GM20431 (cell line): ENCODE measurements around the gene PPFIBP2.
"Not testable (repeated sequence)": the region's sequence is repeated elsewhere in the genome, so short reads cannot be mapped to it uniquely, and the experiment has no call there.

ENCODE experiments used
- in situ Hi-C: fragments of 300-500 bp; cut with MseI, MboI; formaldehyde crosslinking; loops from one replicate; pipeline ENCODE4 v1.15.0; 2020; ENCODE audit warnings: low sequenced_read_pairs; ENCODE audit not compliant: unreplicated experiment

Gene PPFIBP2

DNA sequence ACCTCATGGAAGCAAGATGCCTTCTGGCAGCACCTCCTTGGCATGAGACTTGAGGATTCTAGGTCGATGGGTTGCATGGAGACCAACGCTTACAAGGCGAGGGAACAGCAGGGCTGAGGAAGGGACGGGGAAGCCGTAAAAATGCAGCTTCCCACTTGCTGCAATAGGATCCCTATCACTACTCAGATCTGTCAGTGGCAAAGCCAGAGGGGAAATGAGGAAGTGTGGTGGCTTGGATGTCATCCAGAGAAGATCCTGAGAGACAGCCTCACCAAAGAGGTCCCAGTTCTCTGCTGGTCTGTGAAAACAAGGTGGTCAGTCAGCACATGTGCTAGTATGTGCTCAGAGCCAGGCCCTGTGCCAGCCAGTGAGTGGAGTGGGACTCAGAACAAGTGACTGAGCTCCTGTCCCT lies 137.3 kb downstream of the PPFIBP2 start:
- in situ Hi-C loops: no loop called here

GRCh38 chr11:7651700-7652099 lies 137.9 kb downstream of the PPFIBP2 start:
- in situ Hi-C loops: no loop called here

GRCh38 chr11:7654195-7654705 lies 140.5 kb downstream of the PPFIBP2 start:
- in situ Hi-C loops: no loop called here

GRCh38 chr11:7655253-7656217 lies 141.7 kb downstream of the PPFIBP2 start:
- in situ Hi-C loops: no loop called here

DNA sequence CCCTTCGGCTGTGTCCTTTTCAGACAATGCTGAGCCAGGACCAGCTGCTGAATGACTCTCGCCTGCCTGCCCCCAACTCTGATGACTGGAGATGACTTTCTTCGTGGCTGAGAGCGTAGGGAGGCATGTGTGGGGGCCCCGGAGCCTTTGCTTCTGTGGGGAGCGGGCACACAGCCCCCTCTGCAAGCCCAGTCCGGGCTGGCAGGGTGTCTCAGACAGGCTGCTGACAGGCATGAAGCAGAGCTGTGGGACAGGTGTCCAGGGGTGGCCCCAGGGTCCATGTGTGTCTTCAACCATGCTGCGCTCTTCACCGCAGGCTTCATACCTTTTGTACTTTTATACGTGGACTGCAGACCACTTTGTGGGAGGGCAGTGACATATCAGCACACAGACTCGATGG lies 142.9 kb downstream of the PPFIBP2 start:
- in situ Hi-C loops: no loop called here

DNA sequence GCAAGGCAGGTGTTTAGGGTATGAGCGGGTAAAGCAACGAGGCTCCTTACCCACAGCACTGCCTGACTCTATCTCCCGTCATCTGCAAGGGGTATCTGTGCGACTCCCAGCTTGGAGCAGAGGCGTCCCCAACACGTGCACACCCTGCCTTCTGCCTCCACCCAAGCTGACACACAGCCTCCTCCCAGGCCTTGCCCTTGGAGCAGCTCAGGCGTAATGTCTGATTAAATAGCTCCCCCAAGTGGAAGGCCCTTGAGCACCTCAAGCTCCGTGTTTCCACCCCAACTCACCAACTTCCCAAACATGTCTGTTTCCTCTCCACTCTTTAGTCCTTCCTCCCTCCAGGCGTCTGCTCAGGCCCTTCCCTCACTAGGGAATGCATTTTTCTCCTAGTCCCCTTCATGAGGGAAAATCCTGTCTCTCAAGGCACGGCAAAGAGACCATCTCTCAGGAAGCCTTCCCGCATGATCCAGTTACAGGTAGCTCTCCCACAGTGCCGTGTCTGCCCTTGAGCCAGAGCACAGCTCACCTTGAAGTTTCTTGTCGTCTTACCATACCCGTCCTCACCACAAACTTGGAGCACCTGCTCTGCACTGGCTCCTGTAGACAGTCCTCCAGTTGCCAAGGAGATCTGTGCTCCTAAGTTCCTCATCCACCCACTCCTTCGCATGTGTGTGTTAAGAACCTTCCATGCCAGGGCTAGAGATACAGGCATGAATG lies 143.7 kb downstream of the PPFIBP2 start:
- in situ Hi-C loops: no loop called here

DNA sequence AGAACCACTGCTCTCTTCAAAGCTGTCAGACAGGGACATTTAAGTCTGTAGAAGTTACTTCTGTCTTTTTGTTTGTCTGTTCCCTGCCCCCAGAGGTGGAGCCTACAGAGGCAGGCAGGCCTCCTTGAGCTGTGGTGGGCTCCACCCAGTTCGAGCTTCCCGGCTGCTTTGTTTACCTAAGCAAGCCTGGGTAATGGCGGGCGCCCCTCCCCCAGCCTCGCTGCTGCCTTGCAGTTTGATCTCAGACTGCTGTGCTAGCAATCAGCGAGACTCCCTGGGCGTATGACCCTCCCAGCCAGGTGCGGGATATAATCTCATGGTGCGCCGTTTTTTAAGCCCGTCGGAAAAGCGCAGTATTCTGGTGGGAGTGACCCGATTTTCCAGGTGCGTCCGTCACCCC lies 149.7 kb downstream of the PPFIBP2 start:
- in situ Hi-C loops: not testable (repeated sequence)

DNA sequence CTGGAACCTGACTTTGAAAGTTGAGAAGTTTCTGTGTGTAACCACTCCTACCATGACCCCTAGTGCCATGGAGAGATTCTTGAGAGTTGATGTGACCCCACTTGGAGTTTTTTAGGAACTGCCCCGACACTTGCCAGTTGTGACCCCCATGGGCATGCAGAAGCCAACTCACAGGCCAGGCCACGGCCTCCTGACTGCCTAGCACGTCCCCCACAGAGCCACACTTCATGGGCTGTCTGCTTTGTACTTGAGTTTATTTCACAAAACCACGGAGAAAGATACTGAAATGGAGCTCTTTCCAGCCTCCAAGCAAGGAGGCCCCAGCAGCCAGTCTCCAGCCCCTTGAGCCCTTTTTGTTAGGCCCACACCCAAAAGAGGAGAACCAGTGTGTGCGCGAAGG lies 151.1 kb downstream of the PPFIBP2 start:
- in situ Hi-C loops: no loop called here

DNA sequence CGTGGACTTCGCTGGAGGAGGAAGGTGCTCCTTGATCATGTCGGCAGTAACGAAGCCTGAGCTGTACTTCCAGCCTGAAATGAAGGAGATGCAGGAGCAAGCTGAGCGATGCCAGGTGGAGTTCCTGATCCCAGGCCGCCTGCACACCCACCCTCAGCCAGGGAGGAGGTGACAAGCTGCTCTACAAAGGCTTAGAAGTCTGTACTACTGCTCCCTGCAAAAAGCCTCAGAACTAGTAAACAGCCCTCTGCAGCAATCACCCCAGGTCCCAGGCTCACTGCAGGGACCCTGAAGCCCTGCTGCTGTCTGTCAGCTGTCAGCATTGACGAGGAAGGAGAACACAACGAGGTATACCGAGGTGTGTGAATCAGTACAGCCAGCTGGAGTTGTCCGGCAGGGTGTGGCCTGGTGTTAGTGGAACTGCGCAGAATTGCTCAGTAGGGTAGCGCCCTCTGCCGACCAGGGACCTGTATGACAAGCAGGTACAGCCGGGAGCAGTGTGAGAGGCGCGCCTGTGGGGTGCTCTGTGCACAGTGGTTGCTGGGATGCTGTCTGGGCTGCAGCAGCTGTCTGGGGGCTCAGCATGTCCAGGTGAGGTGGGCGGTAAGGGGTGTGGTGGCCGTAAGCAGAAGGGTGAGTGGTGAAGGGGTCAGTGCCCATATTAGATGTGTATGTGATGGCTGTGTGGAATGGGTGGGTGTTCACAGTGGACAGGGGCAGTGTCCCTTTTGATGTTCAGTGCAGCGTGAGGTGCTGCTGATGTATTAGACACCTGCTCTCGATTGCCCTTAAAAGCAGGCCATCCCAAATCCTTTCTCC lies 151.9 kb downstream of the PPFIBP2 start:
- in situ Hi-C loops: no loop called here

GRCh38 chr11:7666292-7666866 lies 152.6 kb downstream of the PPFIBP2 start:
- in situ Hi-C loops: no loop called here

DNA sequence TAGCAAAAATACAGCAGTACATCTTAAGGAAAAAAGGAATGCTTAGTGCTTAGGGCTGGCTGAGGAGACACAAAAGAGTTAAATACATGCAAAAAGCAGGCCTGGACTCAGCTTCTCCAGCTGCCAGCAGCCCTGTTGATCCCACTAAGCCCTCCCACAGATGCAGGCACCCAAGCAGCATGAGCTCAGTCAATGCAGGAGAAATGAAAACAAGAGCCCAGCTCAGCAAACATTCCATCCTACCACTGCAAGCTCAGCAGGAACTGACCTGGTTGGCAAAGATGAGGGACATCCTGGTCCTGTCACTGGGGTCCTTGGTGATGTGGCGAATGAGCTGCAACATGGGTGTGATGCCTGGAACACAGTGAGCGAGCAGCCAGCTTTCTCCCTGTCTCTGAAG lies 153.7 kb downstream of the PPFIBP2 start:
- in situ Hi-C loops: no loop called here

- in situ Hi-C loops: no loop called here
Measured at GRCh38 chr11:7668464-7668863, 154.7 kb downstream of the PPFIBP2 start.

GRCh38 chr11:7668911-7669310 lies 155.1 kb downstream of the PPFIBP2 start:
- in situ Hi-C loops: no loop called here

GRCh38 chr11:7670641-7671040 lies 156.8 kb downstream of the PPFIBP2 start:
- in situ Hi-C loops: no loop called here

DNA sequence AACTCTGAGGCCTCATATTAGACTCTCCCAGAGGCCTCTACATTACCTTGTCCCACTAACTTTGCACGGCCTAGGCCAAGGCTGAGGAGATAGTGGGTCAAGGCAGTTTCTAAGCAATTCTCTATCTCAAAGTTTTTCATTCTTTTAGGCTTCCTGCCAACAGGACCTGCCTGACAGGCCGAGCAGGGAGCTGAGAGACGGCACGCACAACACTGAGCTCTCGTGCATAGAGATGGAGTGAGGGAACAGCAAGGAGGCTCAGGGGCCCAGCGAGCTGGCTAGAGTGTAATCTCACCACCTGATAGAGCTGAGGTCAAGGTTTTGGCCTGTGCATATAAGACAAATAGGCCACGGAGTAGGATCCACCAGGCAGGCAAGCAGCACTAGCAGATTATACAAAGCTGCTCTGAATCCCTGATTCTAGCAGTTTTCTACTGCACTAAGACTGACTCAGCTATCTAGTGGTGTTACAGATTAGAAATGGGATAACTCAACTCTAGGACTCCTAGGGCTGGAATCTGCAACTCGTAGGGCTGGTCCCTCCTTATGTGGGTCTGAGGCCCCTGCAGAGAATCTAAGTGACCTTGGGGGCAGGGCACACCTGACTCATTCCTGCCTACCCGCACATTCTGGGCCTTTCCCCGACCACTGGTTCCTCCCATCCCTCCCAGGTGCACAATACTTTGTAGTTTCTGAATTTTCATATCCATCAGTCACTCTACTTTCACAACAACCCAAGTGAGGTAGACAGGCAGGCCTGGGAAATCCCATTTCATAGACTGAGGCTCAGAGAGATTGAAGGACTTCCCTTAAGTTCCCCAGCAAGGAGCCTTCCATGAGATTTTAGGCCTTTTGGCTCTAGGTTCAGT lies 157.8 kb downstream of the PPFIBP2 start:
- in situ Hi-C loops: no loop called here

DNA sequence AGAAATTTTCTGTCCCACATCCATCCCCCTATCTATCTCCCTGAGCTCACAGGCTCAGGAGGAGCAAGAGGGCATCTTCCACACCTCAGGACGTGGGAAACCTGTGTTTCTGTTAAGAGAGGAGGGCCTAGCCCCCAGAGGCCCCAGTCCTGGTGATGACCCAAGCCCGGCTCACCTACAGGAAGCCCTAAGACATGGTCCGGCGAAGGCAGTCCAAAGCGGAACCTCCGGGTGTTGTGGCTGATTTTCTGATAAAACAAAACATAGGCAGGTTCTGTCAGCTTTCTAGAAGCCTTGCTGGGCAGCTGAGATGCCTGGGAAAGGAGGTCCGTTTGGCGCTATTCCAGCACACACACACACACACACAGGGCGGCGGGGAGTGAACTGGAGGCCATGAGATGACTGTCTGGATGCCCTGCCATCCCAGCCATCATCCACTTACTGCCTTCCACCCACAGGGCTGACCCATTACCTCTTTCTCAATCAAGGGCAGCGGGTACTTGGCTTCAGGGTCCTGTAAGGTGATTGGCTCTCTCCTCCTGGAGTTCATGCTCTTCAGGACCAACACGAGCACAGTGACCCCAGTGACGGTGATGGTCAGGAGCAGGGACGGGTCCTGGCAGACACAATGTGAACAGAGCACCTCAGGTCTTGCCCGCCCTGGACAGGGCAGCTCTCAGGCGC lies 158.6 kb downstream of the PPFIBP2 start:
- in situ Hi-C loops: no loop called here

- in situ Hi-C loops: no loop called here
Measured at GRCh38 chr11:7672960-7673723, 159.3 kb downstream of the PPFIBP2 start, which contains the start of gene CYB5R2. TSS of gene CYB5R2 (minus strand) at chr11:7673500. CDS start at chr11:7672825, 675 bp downstream.
